Mesenchymal stem cell (in vitro differentiated cells and primary cell): ENCODE data around the gene SLC39A3.

ENCODE experiments used
- DNase-seq: peaks from one replicate; pipeline ENCODE4 v3.0.0-alpha.2; 2013
- H2AFZ ChIP-seq: one replicate; pipeline ENCODE4 v1.6.1; 2013; ENCODE audit warnings: low read depth, mild to moderate bottlenecking, control low read depth, inconsistent platforms, low read length, moderate library complexity
- H2AK5ac ChIP-seq: 2 replicates; pipeline ENCODE4 v1.6.1; 2013; ENCODE audit warnings: low read length, moderate library complexity, mild to moderate bottlenecking, inconsistent platforms; ENCODE audit not compliant: severe bottlenecking
- H2BK120ac ChIP-seq: one replicate; pipeline ENCODE4 v1.6.1; 2013; ENCODE audit warnings: low read depth, mild to moderate bottlenecking, inconsistent platforms, low read length, moderate library complexity
- H2BK12ac ChIP-seq, 2 experiments: one replicate each; pipeline ENCODE4 v1.6.1; 2013; ENCODE audit warnings: inconsistent platforms in 2 of 2, low read length in 2 of 2, mild to moderate bottlenecking in 2 of 2, moderate library complexity in 2 of 2, control low read depth in 1 of 2
- H2BK15ac ChIP-seq: one replicate; pipeline ENCODE4 v1.6.1; 2013; ENCODE audit warnings: mild to moderate bottlenecking, low read depth, inconsistent platforms; ENCODE audit not compliant: poor library complexity, severe bottlenecking
- H2BK5ac ChIP-seq: 2 replicates; pipeline ENCODE4 v1.6.1; 2013; ENCODE audit warnings: low read depth, mild to moderate bottlenecking, low read length, control low read depth, inconsistent platforms; ENCODE audit not compliant: poor library complexity, severe bottlenecking
- H3K14ac ChIP-seq, 2 experiments: one replicate each; pipeline ENCODE4 v1.6.1; 2013; ENCODE audit warnings: inconsistent platforms in 2 of 2, low read length in 2 of 2, control low read depth in 1 of 2, mild to moderate bottlenecking in 1 of 2, moderate library complexity in 1 of 2
- H3K18ac ChIP-seq, 2 experiments: one replicate each; pipeline ENCODE4 v1.6.1; 2013; ENCODE audit warnings: inconsistent platforms in 2 of 2, low read length in 2 of 2, control low read depth in 1 of 2, low read depth in 1 of 2, mild to moderate bottlenecking in 1 of 2
- H3K23ac ChIP-seq, 2 experiments: one replicate each; pipeline ENCODE4 v1.6.1; 2013; ENCODE audit warnings: inconsistent platforms in 2 of 2, low read length in 2 of 2, mild to moderate bottlenecking in 2 of 2, moderate library complexity in 2 of 2, control low read depth in 1 of 2
- H3K27ac ChIP-seq: 2 replicates; pipeline ENCODE4 v1.5.1; 2013; ENCODE audit warnings: mild to moderate bottlenecking, moderate library complexity, low read length, control low read depth, inconsistent platforms; ENCODE audit not compliant: poor library complexity, severe bottlenecking
- H3K27me3 ChIP-seq, 2 experiments: 2 replicates each; pipeline versions ENCODE4 v1.6.1 to v1.7.0; 2013; ENCODE audit warnings: low read length in 2 of 2, mild to moderate bottlenecking in 2 of 2, moderate library complexity in 2 of 2, control low read depth in 1 of 2, inconsistent platforms in 1 of 2; ENCODE audit not compliant: control insufficient read depth in 1 of 2, insufficient read depth in 1 of 2
- H3K36me3 ChIP-seq, 2 experiments: 2 replicates each; pipeline versions ENCODE4 v1.6.1 to v1.7.0; 2013; ENCODE audit warnings: low read length in 2 of 2, control low read depth in 1 of 2, inconsistent platforms in 1 of 2, low read depth in 1 of 2, mild to moderate bottlenecking in 1 of 2; ENCODE audit not compliant: insufficient read depth in 2 of 2, control insufficient read depth in 1 of 2
- H3K4ac ChIP-seq, 2 experiments: one replicate each; pipeline ENCODE4 v1.6.1; 2013; ENCODE audit warnings: inconsistent platforms in 2 of 2, low read length in 2 of 2, mild to moderate bottlenecking in 2 of 2, moderate library complexity in 2 of 2, control low read depth in 1 of 2, low read depth in 1 of 2
- H3K4me1 ChIP-seq: 2 replicates; pipeline ENCODE4 v1.6.1; 2013; ENCODE audit warnings: low read depth, low read length, control low read depth; ENCODE audit not compliant: control insufficient read depth, insufficient read depth
- H3K4me2 ChIP-seq: 2 replicates; pipeline ENCODE4 v1.6.1; 2013; ENCODE audit warnings: low read length, mild to moderate bottlenecking, inconsistent platforms; ENCODE audit not compliant: poor library complexity, severe bottlenecking
- H3K4me3 ChIP-seq, 2 experiments: 2 replicates each; pipeline versions ENCODE4 v1.5.1 to v1.7.0; 2013; ENCODE audit warnings: low read length in 2 of 2, mild to moderate bottlenecking in 2 of 2, control low read depth in 1 of 2, low read depth in 1 of 2; ENCODE audit not compliant: insufficient read depth in 1 of 2
- H3K79me1 ChIP-seq: replicated peaks from 2 replicates; pipeline ENCODE4 v1.6.1; 2013; ENCODE audit warnings: mild to moderate bottlenecking, control low read depth, low read length, inconsistent platforms; ENCODE audit not compliant: poor library complexity, severe bottlenecking
- H3K9ac ChIP-seq: 2 replicates; pipeline ENCODE4 v1.7.0; 2013; ENCODE audit warnings: mild to moderate bottlenecking, low read length, moderate library complexity
- H3K9me3 ChIP-seq: 2 replicates; pipeline ENCODE4 v1.7.0; 2013; ENCODE audit warnings: mild to moderate bottlenecking, low read length; ENCODE audit not compliant: control insufficient read depth
- H4K8ac ChIP-seq: one replicate; pipeline ENCODE4 v1.6.1; 2013; ENCODE audit warnings: inconsistent platforms, mild to moderate bottlenecking, low read length, moderate library complexity
- H4K91ac ChIP-seq: one replicate; pipeline ENCODE4 v1.6.1; 2013; ENCODE audit warnings: mild to moderate bottlenecking, low read length, inconsistent platforms
- WGBS: methylation state at CpG from one replicate; pipeline ENCODE4 v1.1.7; 2013; ENCODE audit warnings: mixed read lengths; 5-methylcytosine and 5-hydroxymethylcytosine counted together

Gene SLC39A3

DNA sequence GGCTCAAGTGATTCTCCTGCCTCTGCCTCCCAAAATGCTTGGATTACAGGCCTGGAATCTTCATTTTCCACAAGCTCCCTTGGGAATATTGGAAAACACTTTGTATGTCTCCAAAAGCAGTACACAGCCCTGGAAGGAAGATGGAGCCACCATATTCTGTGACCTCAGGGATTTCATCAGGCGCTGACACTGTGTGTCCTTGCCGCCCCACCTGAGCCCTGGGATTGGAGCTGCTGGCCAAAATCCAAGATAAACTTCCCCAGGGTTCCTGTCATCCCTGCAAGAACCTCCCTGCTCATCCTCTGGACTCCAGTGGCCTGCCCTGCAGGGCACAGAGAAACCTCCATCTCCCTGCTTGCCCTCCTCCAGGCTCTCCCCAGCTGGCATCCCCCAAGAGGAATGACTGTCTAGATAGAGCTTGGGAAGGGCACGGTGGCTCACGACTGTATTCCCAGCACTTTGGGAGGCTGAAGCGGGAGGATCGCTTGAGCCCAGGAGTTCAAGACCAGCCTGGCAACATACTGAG, 36.1 kb downstream of the SLC39A3 start:
- no peak overlapping the region for H4K91ac ChIP-seq
- H3K9ac ChIP-seq = no peak overlapping the region
- H3K23ac ChIP-seq = no peak overlapping the region
- H2AK5ac ChIP-seq = no peak overlapping the region
- peaks cover 6% of the 10 kb centered on the region for H3K4me1 ChIP-seq
- no peak overlapping the region for H2BK120ac ChIP-seq
- peaks cover 50 to 55% of the 10 kb centered on the region in 2 experiments for H3K27me3 ChIP-seq
- no peak overlapping the region for H2BK15ac ChIP-seq
- no peak overlapping the region for H3K4me2 ChIP-seq
- no peak overlapping the region for H3K14ac ChIP-seq
- no peak overlapping the region for H4K8ac ChIP-seq
- no peaks in the 10 kb centered on the region for H3K79me1 ChIP-seq
- H2BK12ac ChIP-seq = no peak overlapping the region
- H2AFZ ChIP-seq = no peak overlapping the region
- no peak overlapping the region for H2BK5ac ChIP-seq
- DNase-seq = no peak
- WGBS = 78% methylated on average over 6 of the region's 6 CpGs
- H3K4ac ChIP-seq = no peak overlapping the region
- H3K18ac ChIP-seq = no peak overlapping the region
- no peaks in the 10 kb centered on the region for H3K9me3 ChIP-seq
- H3K4me3 ChIP-seq = no peak overlapping the region
- no peaks in the 10 kb centered on the region for H3K36me3 ChIP-seq
- no peak overlapping the region for H3K27ac ChIP-seq

DNA sequence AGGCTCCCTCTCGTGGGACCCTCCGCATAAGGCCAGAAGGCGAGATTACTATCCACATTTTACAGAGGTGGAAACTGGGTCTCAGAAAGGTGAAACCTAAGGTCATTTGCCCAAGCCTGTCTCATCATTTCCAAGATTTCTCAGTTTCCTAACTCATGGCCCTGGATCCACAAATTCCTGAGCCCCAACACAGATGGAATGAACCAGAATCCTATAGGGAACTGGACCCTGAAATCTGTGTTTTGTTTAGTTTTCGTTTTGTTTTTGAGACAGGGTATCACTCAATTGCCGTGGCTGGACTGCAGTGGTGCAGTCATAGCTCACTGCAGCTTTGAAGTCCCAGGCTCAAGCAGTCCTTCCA, 36.8 kb downstream of the SLC39A3 start:
- DNase-seq = no peak
- Histone ChIP-seq H3K36me3 (no peaks in the 10 kb centered on the region), H4K91ac (no peak overlapping the region), H3K4me3 (no peak overlapping the region), H2BK12ac (no peak overlapping the region), H2AFZ (no peak overlapping the region), H2BK15ac (no peak overlapping the region), H3K18ac (no peak overlapping the region), H2BK5ac (no peak overlapping the region), H3K4me2 (no peak overlapping the region), H3K27me3 (peaks cover 54 to 61% of the 10 kb centered on the region in 2 experiments), H3K9me3 (no peaks in the 10 kb centered on the region), H3K23ac (no peak overlapping the region), H3K4me1 (peaks cover 6% of the 10 kb centered on the region), H2BK120ac (no peak overlapping the region), H4K8ac (no peak overlapping the region), H3K9ac (no peak overlapping the region), H2AK5ac (no peak overlapping the region), H3K4ac (no peak overlapping the region), H3K14ac (no peak overlapping the region), H3K27ac (no peak overlapping the region), H3K79me1 (no peaks in the 10 kb centered on the region)
- 79% methylated on average over 5 of the region's 5 CpGs for WGBS

DNA sequence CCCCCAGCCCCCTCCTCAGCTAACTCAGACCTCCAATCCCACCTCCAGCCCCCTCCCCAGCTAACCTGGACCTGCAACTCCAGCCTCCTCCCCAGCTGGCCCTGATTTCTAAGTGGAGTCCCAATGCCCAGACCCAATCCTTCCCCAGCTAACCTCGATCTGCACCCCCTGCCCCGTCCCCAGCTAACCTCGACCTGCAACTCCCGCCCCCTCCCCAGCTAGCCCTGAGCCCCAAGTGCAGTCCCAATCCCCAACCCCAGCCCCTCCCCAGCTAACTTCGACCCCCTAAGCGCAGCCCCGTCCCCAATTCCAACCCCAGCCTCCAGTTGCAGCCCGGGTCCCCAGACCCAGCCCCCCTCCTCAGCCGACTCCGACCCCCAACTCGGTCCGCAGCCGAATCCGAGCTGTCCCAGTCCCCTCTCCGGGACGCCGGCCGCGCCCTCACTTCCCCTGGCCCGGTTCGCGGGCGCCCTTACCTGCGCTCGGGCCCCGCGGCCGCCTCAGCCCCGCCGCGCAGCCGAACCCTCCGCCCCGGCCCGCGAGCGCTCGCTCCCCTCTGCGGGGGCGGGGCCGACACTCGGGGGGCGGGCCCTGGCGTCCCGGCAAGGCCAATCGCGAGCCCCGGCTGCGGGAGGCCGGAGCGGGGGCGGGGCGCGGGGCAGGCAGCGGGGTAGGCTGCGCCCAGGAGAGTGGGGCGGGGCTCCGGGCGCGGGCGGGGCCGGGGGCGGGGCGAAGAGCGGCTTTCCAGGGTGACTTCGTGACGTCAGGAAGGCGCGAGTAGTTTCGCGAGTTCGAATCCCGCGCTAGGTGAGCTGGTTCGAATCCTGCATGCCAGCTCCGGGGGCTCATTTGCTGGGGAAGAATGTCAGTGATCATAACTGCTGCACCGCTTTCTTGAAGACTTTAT, 37.4 kb downstream of the SLC39A3 start, which contains the start of gene GNG7:
GNG7 (minus strand) TSS at position 525 of the 907 bp plus-strand sequence. CDS start 182,006 bp downstream, outside the sequence.
- Histone ChIP-seq H3K4me3 (peak within 1 kb of the TSS in 1 of 2 experiments; percentile 54), H3K27me3 (peaks cover 54 to 61% of the 10 kb centered on the region in 2 experiments), H3K4me2 (peak within 1 kb of the TSS; percentile 77), H4K91ac (no peak within 1 kb of the TSS), H2BK12ac (peak within 1 kb of the TSS in 1 of 2 experiments; percentile 60), H3K9me3 (no peaks in the 10 kb centered on the region), H3K79me1 (no peaks in the 10 kb centered on the region), H3K27ac (no peak within 1 kb of the TSS), H2BK5ac (no peak within 1 kb of the TSS), H2AFZ (no peak within 1 kb of the TSS), H3K4me1 (peaks cover 6% of the 10 kb centered on the region), H3K14ac (no peak within 1 kb of the TSS), H3K23ac (no peak within 1 kb of the TSS), H3K9ac (no peak within 1 kb of the TSS), H3K36me3 (no peaks in the 10 kb centered on the region), H2AK5ac (no peak within 1 kb of the TSS), H2BK15ac (peak within 1 kb of the TSS; percentile 80), H2BK120ac (no peak within 1 kb of the TSS), H4K8ac (peak within 1 kb of the TSS; percentile 37), H3K4ac (peak within 1 kb of the TSS in 1 of 2 experiments; percentile 15), H3K18ac (peak within 1 kb of the TSS; percentile 43 to 49)
- 3% methylated on average over 58 of the region's 77 CpGs for WGBS
- DNase-seq = peak; percentile 78

DNA sequence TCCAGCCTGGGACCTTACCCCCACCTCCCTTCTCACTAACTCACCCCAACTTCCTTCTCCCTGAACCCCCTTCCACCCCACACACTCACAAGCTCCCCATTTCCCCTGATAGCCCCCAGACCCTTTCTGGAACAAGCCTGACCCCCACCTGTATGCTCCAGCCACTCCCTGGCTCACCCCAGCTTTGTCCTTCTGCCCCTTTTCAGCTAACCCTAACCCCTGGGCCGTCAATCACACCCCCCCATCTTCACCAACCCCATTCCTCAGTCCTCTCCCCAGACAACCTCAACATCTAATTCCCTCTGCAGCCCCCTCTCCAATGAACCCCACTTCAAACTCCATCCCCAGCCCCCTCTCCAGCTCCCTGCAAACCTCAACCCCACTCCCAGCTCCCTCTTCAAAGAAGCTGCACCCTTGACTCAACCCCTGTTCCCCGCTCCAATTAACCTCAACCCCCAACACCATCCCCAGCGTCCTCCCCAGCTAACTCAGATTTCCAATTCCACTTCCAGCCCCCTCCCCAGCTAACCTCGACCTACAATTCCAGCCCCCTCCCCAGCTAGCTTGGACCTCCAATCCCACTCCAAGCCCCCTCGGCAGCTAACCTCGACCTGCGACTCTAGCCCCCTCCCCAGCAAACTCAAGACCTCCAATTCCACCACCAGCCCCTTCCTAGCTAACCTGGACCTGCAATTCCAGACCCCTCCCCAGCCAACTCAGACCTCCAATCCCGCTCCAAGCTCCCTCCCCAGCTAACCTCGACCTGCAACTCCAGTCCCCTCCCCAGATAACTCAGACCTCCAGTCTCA, 38.3 kb downstream of the SLC39A3 start:
- H3K23ac ChIP-seq = no peak overlapping the region
- H3K18ac ChIP-seq = no peak overlapping the region
- no peak overlapping the region for H2AFZ ChIP-seq
- no peak overlapping the region for H3K4me2 ChIP-seq
- no peak overlapping the region for H3K27ac ChIP-seq
- no peak overlapping the region for H3K14ac ChIP-seq
- no peak overlapping the region for H4K91ac ChIP-seq
- no peak overlapping the region for H2BK5ac ChIP-seq
- H3K79me1 ChIP-seq = no peaks in the 10 kb centered on the region
- DNase-seq = no peak
- no peak overlapping the region for H3K4me3 ChIP-seq
- H3K4me1 ChIP-seq = peaks cover 6% of the 10 kb centered on the region
- no peak overlapping the region for H4K8ac ChIP-seq
- H3K4ac ChIP-seq = no peak overlapping the region
- no peak overlapping the region for H2BK120ac ChIP-seq
- H3K36me3 ChIP-seq = no peaks in the 10 kb centered on the region
- no peak overlapping the region for H3K9ac ChIP-seq
- H2BK15ac ChIP-seq = no peak overlapping the region
- no peaks in the 10 kb centered on the region for H3K9me3 ChIP-seq
- H3K27me3 ChIP-seq = peaks cover 54 to 63% of the 10 kb centered on the region in 2 experiments
- no peak overlapping the region for H2BK12ac ChIP-seq
- H2AK5ac ChIP-seq = no peak overlapping the region
- 5% methylated on average over 9 of the region's 9 CpGs for WGBS
